HepG2 (cell line): ENCODE results near the gene GRK5. TPM values are rescaled to one million over a fixed set of nuclear protein-coding genes. Genes with fewer than 3 reads are reported as not detected.

Experiments used
- ATAC-seq: fragments of 200-7000 bp; cut with Tn5 transposase; 3 replicates; pipeline ENCODE4 v1.9.1; 2020; ENCODE audit warnings: mild to moderate bottlenecking, moderate library complexity
- BruUV-seq: library from RNA; stranded (reverse); fragments of 400-500 nt; replicated peaks from 2 replicates; lab custom pipeline; 2021; lab: Mats Ljungman, UMichigan
- CTCF ChIA-PET: fragments of 300-600 bp; formaldehyde crosslinking; extraction: SDS; loops from one replicate; lab custom pipeline; 2021; ENCODE audit warnings: low total read pairs, inconsistent platforms, low intra/inter-chr PET ratio; lab: Yijun Ruan, JAX
- POLR2A ChIA-PET: fragments of 350-600 bp; sonication (Branson Sonifier 250); formaldehyde crosslinking; loops from one replicate; lab custom pipeline; 2020; ENCODE audit warnings: antibody characterized with exemption, inconsistent platforms; lab: Yijun Ruan, JAX
- DNase-seq: peaks from one replicate; pipeline ENCODE4 v3.0.0-alpha.2; 2015; ENCODE audit warnings: low spot score
- FAIRE-seq: peaks from 3 replicates; lab custom pipeline; 2011; peaks lifted over from hg19 to GRCh38; lab: Jason Lieb, UNC
- H2AFZ ChIP-seq: one replicate; pipeline ENCODE4 v1.6.1; 2011; ENCODE audit warnings: low read length, inconsistent platforms
- H3K27ac ChIP-seq: fragments of 300-600 bp; 3 replicates; pipeline ENCODE4 v1.8.0; 2011; ENCODE audit warnings: mixed run types, mild to moderate bottlenecking, mixed read lengths, low read length, inconsistent platforms; ENCODE audit not compliant: insufficient read depth; ENCODE audit errors: extremely low read length
- H3K27me3 ChIP-seq, 2 experiments: fragments of 200-600 bp in 1 of 2; 2 replicates in 1 of 2; 3 replicates in 1 of 2; pipeline versions ENCODE4 v1.6.0 to v1.8.0; 2011; ENCODE audit warnings: low read length in 2 of 2, mild to moderate bottlenecking in 2 of 2, moderate library complexity in 2 of 2, inconsistent platforms in 1 of 2; ENCODE audit not compliant: insufficient read depth in 2 of 2, control insufficient read depth in 1 of 2
- H3K36me3 ChIP-seq, 2 experiments: fragments of 200-600 bp in 1 of 2; replicated peaks in 1 of 2; 2 replicates in 1 of 2; 3 replicates in 1 of 2; pipeline versions ENCODE4 v1.5.1 to v1.8.0; 2011; ENCODE audit warnings: low read length in 2 of 2, inconsistent platforms in 1 of 2; ENCODE audit not compliant: insufficient read depth in 2 of 2, control insufficient read depth in 1 of 2
- H3K4me1 ChIP-seq: 2 replicates; pipeline ENCODE4 v1.5.1; 2012; ENCODE audit warnings: low read length, inconsistent platforms; ENCODE audit not compliant: insufficient read depth
- H3K4me2 ChIP-seq: 2 replicates; pipeline ENCODE4 v1.6.0; 2011; ENCODE audit warnings: low read depth, low read length, inconsistent platforms
- H3K4me3 ChIP-seq, 3 experiments: fragments of 200-600 bp in 1 of 3; sonication (generic), shearing (Covaris generic) in 1 of 3; replicated peaks in 1 of 3; 2 replicates each; pipeline ENCODE4 v1.5.1; 2011 to 2016; ENCODE audit warnings: low read length in 3 of 3, inconsistent platforms in 2 of 3, low read depth in 2 of 3, mild to moderate bottlenecking in 2 of 3, control low read depth in 1 of 3, mixed read lengths in 1 of 3; ENCODE audit not compliant: insufficient read depth in 1 of 3
- H3K79me2 ChIP-seq: one replicate; pipeline ENCODE4 v1.6.1; 2011; ENCODE audit warnings: low read length, inconsistent platforms; ENCODE audit not compliant: insufficient read depth
- H3K9ac ChIP-seq: 2 replicates; pipeline ENCODE4 v1.6.0; 2011; ENCODE audit warnings: mild to moderate bottlenecking, low read depth, low read length, inconsistent platforms; ENCODE audit not compliant: insufficient read depth
- H3K9me3 ChIP-seq: 2 replicates; pipeline ENCODE4 v1.5.1; 2012; ENCODE audit warnings: mild to moderate bottlenecking, low read length
- H4K20me1 ChIP-seq: 2 replicates; pipeline ENCODE4 v1.6.0; 2011; ENCODE audit warnings: inconsistent platforms, mild to moderate bottlenecking, low read length, moderate library complexity; ENCODE audit not compliant: insufficient read depth
- FOXA3 ChIP-seq: IDR thresholded peaks from 2 replicates; pipeline ENCODE4 v1.6.1; 2016; ENCODE audit warnings: missing genetic modification reagents, missing compliant biosample characterization
- HNRNPK ChIP-seq: fragments of 200-400 bp; formaldehyde crosslinking; IDR thresholded peaks from 2 replicates; pipeline ENCODE4 v1.6.1; 2018; ENCODE audit warnings: low read length, low read depth, moderate library complexity, mild to moderate bottlenecking; ENCODE audit not compliant: poor library complexity, severe bottlenecking
- KLF15 ChIP-seq: sonication (generic); formaldehyde crosslinking; IDR thresholded peaks from 2 replicates; pipeline ENCODE4 v1.8.1; 2023; ENCODE audit warnings: borderline replicate concordance, mild to moderate bottlenecking, inconsistent platforms, missing genetic modification reagents, mixed read lengths
- MAFK ChIP-seq, 2 experiments: IDR thresholded peaks in 1 of 2; conservative IDR thresholded peaks in 1 of 2; 2 replicates each; pipeline ENCODE4 v1.6.1; 2011; ENCODE audit warnings: improper control_type of control experiment in 2 of 2, low read length in 2 of 2
- NFATC3 ChIP-seq: sonication (generic); formaldehyde crosslinking; IDR thresholded peaks from 2 replicates; pipeline ENCODE4 v1.5.1; 2020; ENCODE audit warnings: mild to moderate bottlenecking, missing genetic modification reagents
- RARG ChIP-seq: sonication (generic); formaldehyde crosslinking; IDR thresholded peaks from 2 replicates; pipeline ENCODE4 v1.4.0; 2020; ENCODE audit warnings: low read depth, mild to moderate bottlenecking, missing genetic modification reagents
- SKI ChIP-seq: fragments of 450-650 bp; IDR thresholded peaks from one replicate; pipeline ENCODE4 v1.6.1; 2018; ENCODE audit warnings: mild to moderate bottlenecking; ENCODE audit not compliant: partially characterized antibody
- SMAD1 ChIP-seq: sonication (generic); formaldehyde crosslinking; IDR thresholded peaks from 2 replicates; pipeline ENCODE4 v1.4.0; 2020; ENCODE audit warnings: missing genetic modification reagents, low read depth, mild to moderate bottlenecking, borderline replicate concordance
- TCF7L2 ChIP-seq: IDR thresholded peaks from 2 replicates; pipeline ENCODE4 v1.6.1; 2011; ENCODE audit warnings: mild to moderate bottlenecking, low read depth, low read length, moderate library complexity
- ZNF510 ChIP-seq: sonication (generic); formaldehyde crosslinking; IDR thresholded peaks from 2 replicates; pipeline ENCODE4 v1.4.0; 2020; ENCODE audit warnings: low read depth, mild to moderate bottlenecking, missing genetic modification reagents
- ZNF556 ChIP-seq: sonication (generic); formaldehyde crosslinking; IDR thresholded peaks from 2 replicates; pipeline ENCODE4 v1.4.0; 2020; ENCODE audit warnings: mild to moderate bottlenecking, missing genetic modification reagents, borderline replicate concordance
- WGBS: methylation state at CpG from one replicate; pipeline ENCODE4 v1.1.6; 2017; ENCODE audit warnings: low lambda C conversion rate; 5-methylcytosine and 5-hydroxymethylcytosine counted together
- in situ Hi-C: cut with HindIII; loops from 2 replicates; pipeline ENCODE4 v1.10.0; 2017; ENCODE audit warnings: low pct_unique_long_range_greater_than_20kb; ENCODE audit not compliant: extremely low pct_ligation_motif_present
- intact Hi-C: fragments of 100-400 bp; cut with micrococcal nuclease; formaldehyde crosslinking; loops from one replicate; pipeline ENCODE4 v1.10.0; 2022; ENCODE audit not compliant: unreplicated experiment
- polyA plus RNA-seq, 8 experiments: library from polyadenylated mRNA; depleted of rRNA in 3 of 8; stranded (reverse) in 7 of 8; unstranded in 1 of 8; fragments of >200 nt; fragmentation: Illumina TruSeq in 4 of 8; extraction: Trizol in 4 of 8; gene quantifications; 2 replicates each; pipeline versions ENCODE4 v1.2.1 to v1.2.3, GENCODE V29; 2011 to 2016; ENCODE audit warnings: low read depth in 4 of 8, missing spikeins in 1 of 8, mixed read lengths in 1 of 8; ENCODE audit not compliant: insufficient read depth in 1 of 8
- total RNA-seq, 5 experiments: library from RNA; depleted of rRNA; stranded (reverse); fragments of >200 nt; fragmentation: Illumina TruSeq; extraction: Trizol; gene quantifications; 2 replicates each; pipeline ENCODE4 v1.2.3, GENCODE V29; 2016; ENCODE audit warnings: low read depth in 1 of 5
- TF ChIP-seq, protein P1 (sequence below): sonication (generic); formaldehyde crosslinking; IDR thresholded peaks from 2 replicates; pipeline ENCODE4 v1.4.0; 2020; ENCODE audit warnings: mild to moderate bottlenecking, missing genetic modification reagents

GRK5 gene
- total and polyA plus RNA-seq, 2 of the 13 experiments (the other 11 are each of a cell fraction or from before 2014, with no cell fraction given), result 10.4 to 12.6 TPM

DNA sequence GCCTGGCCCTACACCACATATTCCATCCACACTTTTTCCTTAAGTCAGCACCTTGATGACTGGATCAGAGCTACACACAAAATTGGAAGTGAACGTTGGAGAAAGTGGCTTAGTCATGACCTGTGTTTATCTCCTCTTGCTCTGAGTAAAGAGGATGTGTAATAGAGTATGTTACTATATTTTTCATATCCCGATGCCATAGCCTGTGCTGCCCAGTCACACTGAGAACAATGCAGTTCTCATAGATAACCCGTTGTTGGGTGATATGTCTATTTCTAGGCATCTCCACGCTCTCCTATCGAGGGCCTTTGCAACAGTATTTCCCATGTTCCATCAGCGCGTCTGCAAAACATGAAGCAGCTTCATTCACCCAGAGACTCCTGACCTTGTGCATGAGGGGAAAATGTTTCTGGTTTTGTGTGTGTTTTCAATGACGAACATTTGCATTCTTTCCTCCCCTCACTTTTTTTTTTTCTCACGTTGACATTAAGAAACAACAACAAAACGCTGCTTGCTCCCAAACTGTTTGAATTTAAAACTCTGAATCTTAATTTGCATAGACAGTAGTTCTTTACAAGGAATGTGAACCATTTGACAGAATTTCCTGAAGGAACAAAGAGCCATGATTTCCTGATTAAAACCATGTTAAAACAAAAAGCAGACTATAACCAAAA, 43.4 kb downstream of the GRK5 start:
- TF ChIP-seq MAFK (conservative IDR thresholded peaks at IDR 0.05 in 1 of 2, IDR thresholded peaks at IDR 0.05 in 1 of 2; ENCODE audit: low read length in 2 of 2) (peak; percentile 32 to 49; a peak in 2 of 4 replicates), HNRNPK (no peak), KLF15 (CRISPR knock-in tag) (no peak)
- H4K20me1 ChIP-seq, result no peaks in the 10 kb centered on the region
- DNase-seq, result no peak
- no peaks in the 10 kb centered on the region for H3K27me3 ChIP-seq
- no peak overlapping the region for H2AFZ ChIP-seq
- 82% methylated on average over 10 of the region's 10 CpGs for WGBS
- ChIA-PET POLR2A (interaction anchor here (0.7 to 6.4 kb wide), 4 partner anchors 9 to 66 kb away, joined by 3 to 168 read pairs (median 26); no protein-coding TSS in a partner anchor), CTCF (no interaction called here)
- H3K27ac ChIP-seq, result peak overlapping the region; percentile 10
- no peak overlapping the region for H3K4me2 ChIP-seq
- FAIRE-seq, result no peak
- no peaks in the 10 kb centered on the region for H3K9me3 ChIP-seq
- no peaks in the 10 kb centered on the region for H3K36me3 ChIP-seq
- intact Hi-C loops (no loop called here), in situ Hi-C loops (no loop called here)
- H3K4me3 ChIP-seq, result no peak overlapping the region
- H3K4me1 ChIP-seq, result peaks cover 82% of the 10 kb centered on the region
- peaks cover 9% of the 10 kb centered on the region for H3K79me2 ChIP-seq
- ATAC-seq, result no peak
- no TSS peak for BruUV-seq
- no peak overlapping the region for H3K9ac ChIP-seq

DNA sequence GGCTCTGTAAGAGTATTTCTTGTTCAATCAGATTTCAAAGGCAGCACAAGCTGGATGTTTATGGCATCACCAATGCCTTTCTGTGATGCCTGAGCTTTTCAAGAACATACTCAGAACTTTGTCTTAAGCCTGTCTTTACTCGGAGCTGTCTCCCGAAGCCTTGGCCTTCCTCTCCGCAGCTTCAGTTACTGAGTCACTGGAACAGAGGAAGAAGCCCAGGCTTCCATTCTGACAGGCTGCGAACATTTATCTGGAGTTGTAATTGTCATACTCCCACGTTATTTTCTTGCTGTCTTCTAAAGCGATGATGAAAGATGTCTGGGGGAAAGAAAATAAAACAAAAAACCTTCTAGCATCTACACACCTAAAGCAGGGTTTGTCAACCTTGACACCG, 43.9 kb downstream of the GRK5 start:
- POLR2A ChIA-PET, result interaction anchor here (0.7 to 6.4 kb wide), 7 partner anchors 10 to 165 kb away, joined by 3 to 168 read pairs (median 8); partner anchors contain the start of gene GRK5
- H3K27ac ChIP-seq, result peak overlapping the region; percentile 10
- in situ Hi-C loops, result no loop called here
- CTCF ChIA-PET, result no interaction called here
- H4K20me1 ChIP-seq, result no peaks in the 10 kb centered on the region
- BruUV-seq, result no TSS peak
- no peak overlapping the region for H3K4me2 ChIP-seq
- peaks cover 82% of the 10 kb centered on the region for H3K4me1 ChIP-seq
- H3K79me2 ChIP-seq, result peaks cover 10% of the 10 kb centered on the region
- H3K4me3 ChIP-seq, result no peak overlapping the region
- WGBS, result 89% methylated on average over 7 of the region's 7 CpGs
- no peaks in the 10 kb centered on the region for H3K9me3 ChIP-seq
- no peaks in the 10 kb centered on the region for H3K36me3 ChIP-seq
- no peak for FAIRE-seq
- intact Hi-C loops, result no loop called here
- ATAC-seq, result no peak
- no peak overlapping the region for H3K9ac ChIP-seq
- DNase-seq, result no peak
- H3K27me3 ChIP-seq, result no peaks in the 10 kb centered on the region
- H2AFZ ChIP-seq, result no peak overlapping the region
- no peak for TF ChIP-seq RARG (CRISPR knock-in tag)
- TF ChIP-seq SMAD1 (CRISPR knock-in tag), result no peak
- TF ChIP-seq TCF7L2, result no peak
- no peak for TF ChIP-seq ZNF510 (CRISPR knock-in tag)
- TF ChIP-seq, protein P1, sequence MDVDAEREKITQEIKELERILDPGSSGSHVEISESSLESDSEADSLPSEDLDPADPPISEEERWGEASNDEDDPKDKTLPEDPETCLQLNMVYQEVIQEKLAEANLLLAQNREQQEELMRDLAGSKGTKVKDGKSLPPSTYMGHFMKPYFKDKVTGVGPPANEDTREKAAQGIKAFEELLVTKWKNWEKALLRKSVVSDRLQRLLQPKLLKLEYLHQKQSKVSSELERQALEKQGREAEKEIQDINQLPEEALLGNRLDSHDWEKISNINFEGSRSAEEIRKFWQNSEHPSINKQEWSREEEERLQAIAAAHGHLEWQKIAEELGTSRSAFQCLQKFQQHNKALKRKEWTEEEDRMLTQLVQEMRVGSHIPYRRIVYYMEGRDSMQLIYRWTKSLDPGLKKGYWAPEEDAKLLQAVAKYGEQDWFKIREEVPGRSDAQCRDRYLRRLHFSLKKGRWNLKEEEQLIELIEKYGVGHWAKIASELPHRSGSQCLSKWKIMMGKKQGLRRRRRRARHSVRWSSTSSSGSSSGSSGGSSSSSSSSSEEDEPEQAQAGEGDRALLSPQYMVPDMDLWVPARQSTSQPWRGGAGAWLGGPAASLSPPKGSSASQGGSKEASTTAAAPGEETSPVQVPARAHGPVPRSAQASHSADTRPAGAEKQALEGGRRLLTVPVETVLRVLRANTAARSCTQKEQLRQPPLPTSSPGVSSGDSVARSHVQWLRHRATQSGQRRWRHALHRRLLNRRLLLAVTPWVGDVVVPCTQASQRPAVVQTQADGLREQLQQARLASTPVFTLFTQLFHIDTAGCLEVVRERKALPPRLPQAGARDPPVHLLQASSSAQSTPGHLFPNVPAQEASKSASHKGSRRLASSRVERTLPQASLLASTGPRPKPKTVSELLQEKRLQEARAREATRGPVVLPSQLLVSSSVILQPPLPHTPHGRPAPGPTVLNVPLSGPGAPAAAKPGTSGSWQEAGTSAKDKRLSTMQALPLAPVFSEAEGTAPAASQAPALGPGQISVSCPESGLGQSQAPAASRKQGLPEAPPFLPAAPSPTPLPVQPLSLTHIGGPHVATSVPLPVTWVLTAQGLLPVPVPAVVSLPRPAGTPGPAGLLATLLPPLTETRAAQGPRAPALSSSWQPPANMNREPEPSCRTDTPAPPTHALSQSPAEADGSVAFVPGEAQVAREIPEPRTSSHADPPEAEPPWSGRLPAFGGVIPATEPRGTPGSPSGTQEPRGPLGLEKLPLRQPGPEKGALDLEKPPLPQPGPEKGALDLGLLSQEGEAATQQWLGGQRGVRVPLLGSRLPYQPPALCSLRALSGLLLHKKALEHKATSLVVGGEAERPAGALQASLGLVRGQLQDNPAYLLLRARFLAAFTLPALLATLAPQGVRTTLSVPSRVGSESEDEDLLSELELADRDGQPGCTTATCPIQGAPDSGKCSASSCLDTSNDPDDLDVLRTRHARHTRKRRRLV (CRISPR knock-in tag), result no peak
- no peak for TF ChIP-seq FOXA3
- TF ChIP-seq ZNF556 (CRISPR knock-in tag), result no peak
- no peak for TF ChIP-seq SKI
- TF ChIP-seq NFATC3 (CRISPR knock-in tag), result no peak
